ENCODE results near the gene PGM2L1.

The PGM2L1 gene

GRCh38 chr11:74330075-74330858 is 68.0 kb downstream of the PGM2L1 start:
- H3K9ac ChIP-seq (ENCODE audit: low read length) = no peak overlapping the region
- H3K9me3 ChIP-seq (ENCODE audit: insufficient read depth, low read length) = no peaks in the 10 kb centered on the region
- no peak overlapping the region for H3K4me3 ChIP-seq (ENCODE audit: low read length)
- H3K36me3 ChIP-seq (replicated peaks; ENCODE audit: low read depth, low read length) = no peaks in the 10 kb centered on the region
- H3K27ac ChIP-seq (ENCODE audit: low read length) = no peak overlapping the region
- H2AFZ ChIP-seq (ENCODE audit: low read depth, low read length) = no peak overlapping the region
- TF ChIP-seq CTCF (IDR thresholded peaks at IDR 0.05; ENCODE audit: low read depth, low read length) (no peak), EZH2phosphoT487 (IDR thresholded peaks at IDR 0.05; ENCODE audit: low read depth) (no peak)
- H3K4me1 ChIP-seq (ENCODE audit: low read length) = no peaks in the 10 kb centered on the region
- H4K20me1 ChIP-seq (ENCODE audit: insufficient read depth, low read length) = no peaks in the 10 kb centered on the region
- H3K79me2 ChIP-seq (ENCODE audit: low read length) = no peaks in the 10 kb centered on the region
- H3K27me3 ChIP-seq (ENCODE audit: low read depth, low read length) = no peaks in the 10 kb centered on the region
- H3K4me2 ChIP-seq (ENCODE audit: low read length) = no peak overlapping the region

GRCh38 chr11:74327076-74327475 is 71.2 kb downstream of the PGM2L1 start:
- H4K20me1 ChIP-seq (ENCODE audit: insufficient read depth, low read length) = no peaks in the 10 kb centered on the region
- H3K4me3 ChIP-seq (ENCODE audit: low read length) = no peak overlapping the region
- no peaks in the 10 kb centered on the region for H3K79me2 ChIP-seq (ENCODE audit: low read length)
- H3K9me3 ChIP-seq (ENCODE audit: insufficient read depth, low read length) = no peaks in the 10 kb centered on the region
- no peak overlapping the region for H3K9ac ChIP-seq (ENCODE audit: low read length)
- no peaks in the 10 kb centered on the region for H3K36me3 ChIP-seq (replicated peaks; ENCODE audit: low read depth, low read length)
- no peaks in the 10 kb centered on the region; the same call in 1 of the 2 replicates for H3K4me1 ChIP-seq (ENCODE audit: low read length)
- TF ChIP-seq EZH2phosphoT487 (IDR thresholded peaks at IDR 0.05; ENCODE audit: low read depth) (no peak), CTCF (IDR thresholded peaks at IDR 0.05; ENCODE audit: low read depth, low read length) (no peak)
- H3K27ac ChIP-seq (ENCODE audit: low read length) = no peak overlapping the region
- H3K27me3 ChIP-seq (ENCODE audit: low read depth, low read length) = no peaks in the 10 kb centered on the region
- no peak overlapping the region for H3K4me2 ChIP-seq (ENCODE audit: low read length)
- no peak overlapping the region for H2AFZ ChIP-seq (ENCODE audit: low read depth, low read length)

GRCh38 chr11:74326665-74327064 is 71.6 kb downstream of the PGM2L1 start:
- H2AFZ ChIP-seq (ENCODE audit: low read depth, low read length) = no peak overlapping the region
- no peak overlapping the region for H3K27ac ChIP-seq (ENCODE audit: low read length)
- no peak overlapping the region for H3K4me2 ChIP-seq (ENCODE audit: low read length)
- no peak overlapping the region for H3K4me3 ChIP-seq (ENCODE audit: low read length)
- H3K36me3 ChIP-seq (replicated peaks; ENCODE audit: low read depth, low read length) = no peaks in the 10 kb centered on the region
- H4K20me1 ChIP-seq (ENCODE audit: insufficient read depth, low read length) = no peaks in the 10 kb centered on the region
- no peaks in the 10 kb centered on the region for H3K79me2 ChIP-seq (ENCODE audit: low read length)
- no peaks in the 10 kb centered on the region for H3K27me3 ChIP-seq (ENCODE audit: low read depth, low read length)
- TF ChIP-seq CTCF (IDR thresholded peaks at IDR 0.05; ENCODE audit: low read depth, low read length) (no peak), EZH2phosphoT487 (IDR thresholded peaks at IDR 0.05; ENCODE audit: low read depth) (no peak)
- H3K9me3 ChIP-seq (ENCODE audit: insufficient read depth, low read length) = no peaks in the 10 kb centered on the region
- no peak overlapping the region for H3K9ac ChIP-seq (ENCODE audit: low read length)
- peaks cover 4% of the 10 kb centered on the region for H3K4me1 ChIP-seq (ENCODE audit: low read length)

GRCh38 chr11:74325649-74326645 is 72.3 kb downstream of the PGM2L1 start:
- no peaks in the 10 kb centered on the region for H3K79me2 ChIP-seq (ENCODE audit: low read length)
- H3K4me3 ChIP-seq (ENCODE audit: low read length) = no peak overlapping the region
- TF ChIP-seq EZH2phosphoT487 (IDR thresholded peaks at IDR 0.05; ENCODE audit: low read depth) (no peak), CTCF (IDR thresholded peaks at IDR 0.05; ENCODE audit: low read depth, low read length) (no peak)
- no peak overlapping the region for H3K4me2 ChIP-seq (ENCODE audit: low read length)
- H4K20me1 ChIP-seq (ENCODE audit: insufficient read depth, low read length) = no peaks in the 10 kb centered on the region
- H3K27me3 ChIP-seq (ENCODE audit: low read depth, low read length) = no peaks in the 10 kb centered on the region
- no peaks in the 10 kb centered on the region for H3K9me3 ChIP-seq (ENCODE audit: insufficient read depth, low read length)
- H3K9ac ChIP-seq (ENCODE audit: low read length) = no peak overlapping the region
- H2AFZ ChIP-seq (ENCODE audit: low read depth, low read length) = no peak overlapping the region
- H3K4me1 ChIP-seq (ENCODE audit: low read length) = peaks cover 8% of the 10 kb centered on the region
- no peak overlapping the region for H3K27ac ChIP-seq (ENCODE audit: low read length)
- H3K36me3 ChIP-seq (replicated peaks; ENCODE audit: low read depth, low read length) = no peaks in the 10 kb centered on the region
